IPS-11a (cell line): Measurements from ENCODE around the gene NEUROD1.

Experiments used
- H3K4me3 ChIP-seq: one replicate; pipeline ENCODE4 v1.5.1; 2013; ENCODE audit warnings: low read depth, low read length, control low read depth

Gene NEUROD1

GRCh38 chr2:181643151-181643550 lies 37.2 kb downstream of the NEUROD1 start:
- H3K4me3 ChIP-seq = no peak overlapping the region

GRCh38 chr2:181642086-181642485 lies 38.2 kb downstream of the NEUROD1 start:
- no peak overlapping the region for H3K4me3 ChIP-seq

- H3K4me3 ChIP-seq = no peak overlapping the region
These were observed 40.6 kb downstream of the NEUROD1 start for GRCh38 chr2:181639686-181640085.

GRCh38 chr2:181632733-181633401 lies 47.5 kb downstream of the NEUROD1 start:
- H3K4me3 ChIP-seq = no peak overlapping the region

GRCh38 chr2:181628590-181629585 lies 51.4 kb downstream of the NEUROD1 start:
- no peak overlapping the region for H3K4me3 ChIP-seq

GRCh38 chr2:181627545-181627944 lies 52.8 kb downstream of the NEUROD1 start:
- H3K4me3 ChIP-seq = no peak overlapping the region

GRCh38 chr2:181626671-181627070 lies 53.6 kb downstream of the NEUROD1 start:
- H3K4me3 ChIP-seq = no peak overlapping the region
